ENCODE results near the gene SCN4A.

SCN4A gene

DNA sequence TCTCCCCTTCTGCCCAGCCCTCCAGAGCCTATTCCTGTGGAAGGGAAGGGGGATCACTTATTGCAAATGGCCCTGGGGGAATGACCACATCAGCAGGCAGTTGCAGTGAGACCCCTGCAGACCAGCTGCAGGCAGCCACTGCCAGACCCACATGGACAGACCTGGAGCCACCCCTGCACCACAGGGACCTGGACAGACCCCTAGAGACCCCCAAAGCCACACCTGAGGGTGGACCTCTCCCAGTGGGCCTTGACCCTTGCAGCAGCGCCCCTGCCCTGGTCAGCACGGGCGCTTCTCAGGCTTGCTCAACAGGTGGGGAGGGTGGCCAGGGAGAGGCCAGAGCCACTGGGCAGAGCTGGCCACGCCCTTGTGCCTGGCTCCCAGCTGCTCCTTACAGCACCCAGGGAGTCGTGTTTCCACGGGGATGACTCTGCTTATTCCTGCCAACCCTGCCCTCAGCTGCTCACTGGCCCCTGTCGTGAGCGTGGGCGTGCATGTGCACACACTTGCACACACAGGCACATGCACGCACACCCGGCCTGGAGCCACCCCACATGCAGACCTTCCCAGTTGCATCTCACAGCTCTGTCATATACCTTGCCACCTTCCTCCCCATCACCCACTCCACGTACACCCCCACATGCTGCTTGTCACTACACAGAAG is 1.3 kb upstream of the SCN4A start:
- TF ChIP-seq TAF1 (IDR thresholded peaks at IDR 0.05; ENCODE audit: borderline replicate concordance, insufficient read depth, low read length), result no peak

DNA sequence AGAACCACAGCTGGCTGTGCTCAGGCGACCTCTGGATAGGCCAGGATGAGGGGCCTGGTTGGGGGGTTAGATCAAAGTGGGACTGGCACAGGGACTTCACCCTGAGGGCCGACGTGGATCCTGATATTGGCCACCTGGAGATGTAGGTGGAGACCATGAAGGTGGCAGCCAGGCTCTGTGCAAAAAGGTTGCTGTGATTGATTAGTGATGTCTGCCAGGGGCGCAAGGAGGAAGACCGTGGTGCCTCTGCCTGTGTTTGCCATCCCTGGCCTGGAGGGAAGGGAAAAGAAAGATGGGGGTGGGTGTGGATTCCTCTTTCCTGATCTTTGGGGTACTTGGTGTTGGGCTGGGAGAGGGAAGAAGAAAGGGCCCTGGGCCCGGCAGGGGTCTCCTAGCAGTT is 529 bp upstream of the SCN4A start:
- no peak for TF ChIP-seq TAF1 (IDR thresholded peaks at IDR 0.05; ENCODE audit: borderline replicate concordance, insufficient read depth, low read length)
- no peak for TF ChIP-seq POLR2AphosphoS5 (IDR thresholded peaks at IDR 0.05; ENCODE audit: low read depth, low read length)
- TF ChIP-seq, protein P1, sequence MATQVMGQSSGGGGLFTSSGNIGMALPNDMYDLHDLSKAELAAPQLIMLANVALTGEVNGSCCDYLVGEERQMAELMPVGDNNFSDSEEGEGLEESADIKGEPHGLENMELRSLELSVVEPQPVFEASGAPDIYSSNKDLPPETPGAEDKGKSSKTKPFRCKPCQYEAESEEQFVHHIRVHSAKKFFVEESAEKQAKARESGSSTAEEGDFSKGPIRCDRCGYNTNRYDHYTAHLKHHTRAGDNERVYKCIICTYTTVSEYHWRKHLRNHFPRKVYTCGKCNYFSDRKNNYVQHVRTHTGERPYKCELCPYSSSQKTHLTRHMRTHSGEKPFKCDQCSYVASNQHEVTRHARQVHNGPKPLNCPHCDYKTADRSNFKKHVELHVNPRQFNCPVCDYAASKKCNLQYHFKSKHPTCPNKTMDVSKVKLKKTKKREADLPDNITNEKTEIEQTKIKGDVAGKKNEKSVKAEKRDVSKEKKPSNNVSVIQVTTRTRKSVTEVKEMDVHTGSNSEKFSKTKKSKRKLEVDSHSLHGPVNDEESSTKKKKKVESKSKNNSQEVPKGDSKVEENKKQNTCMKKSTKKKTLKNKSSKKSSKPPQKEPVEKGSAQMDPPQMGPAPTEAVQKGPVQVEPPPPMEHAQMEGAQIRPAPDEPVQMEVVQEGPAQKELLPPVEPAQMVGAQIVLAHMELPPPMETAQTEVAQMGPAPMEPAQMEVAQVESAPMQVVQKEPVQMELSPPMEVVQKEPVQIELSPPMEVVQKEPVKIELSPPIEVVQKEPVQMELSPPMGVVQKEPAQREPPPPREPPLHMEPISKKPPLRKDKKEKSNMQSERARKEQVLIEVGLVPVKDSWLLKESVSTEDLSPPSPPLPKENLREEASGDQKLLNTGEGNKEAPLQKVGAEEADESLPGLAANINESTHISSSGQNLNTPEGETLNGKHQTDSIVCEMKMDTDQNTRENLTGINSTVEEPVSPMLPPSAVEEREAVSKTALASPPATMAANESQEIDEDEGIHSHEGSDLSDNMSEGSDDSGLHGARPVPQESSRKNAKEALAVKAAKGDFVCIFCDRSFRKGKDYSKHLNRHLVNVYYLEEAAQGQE (IDR thresholded peaks at IDR 0.05; ENCODE audit: insufficient read depth in 1 of 2, low read depth in 2 of 2, low read length in 2 of 2), result no peak
- TF ChIP-seq FOXP2 (optimal IDR thresholded peaks at IDR 0.05; ENCODE audit: borderline replicate concordance, extremely low read depth, extremely low read length, insufficient read depth), result no peak
- no peak for TF ChIP-seq SIN3A (IDR thresholded peaks at IDR 0.05; ENCODE audit: borderline replicate concordance, insufficient read depth, low read length)

DNA sequence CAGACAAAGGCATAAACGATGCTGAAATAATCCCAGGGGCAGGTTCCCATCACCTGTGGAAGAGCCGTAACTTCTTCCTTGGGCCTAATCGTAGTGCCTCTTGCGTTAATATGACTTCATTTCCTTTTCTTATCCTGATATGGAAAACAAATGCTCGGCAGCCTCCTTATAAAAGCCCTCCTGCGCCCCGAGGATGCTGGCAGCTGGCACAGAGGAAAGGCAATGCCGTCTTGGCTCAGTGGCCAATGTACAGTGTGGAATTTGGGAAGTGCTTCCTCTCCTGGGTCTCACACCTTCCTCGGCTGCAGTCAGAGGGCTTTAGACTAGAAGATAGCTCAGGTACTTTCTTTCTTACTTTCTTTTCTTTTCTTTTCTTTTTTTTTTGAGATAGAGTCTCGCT is 3.4 kb downstream of the SCN4A start:
- TF ChIP-seq POLR2AphosphoS5 (IDR thresholded peaks at IDR 0.05; ENCODE audit: low read depth, low read length), result no peak
- TF ChIP-seq, protein P1 (IDR thresholded peaks at IDR 0.05; ENCODE audit: insufficient read depth in 1 of 2, low read depth in 2 of 2, low read length in 2 of 2), result no peak
- no peak for TF ChIP-seq FOXP2 (optimal IDR thresholded peaks at IDR 0.05; ENCODE audit: borderline replicate concordance, extremely low read depth, extremely low read length, insufficient read depth)
- TF ChIP-seq SIN3A (IDR thresholded peaks at IDR 0.05; ENCODE audit: borderline replicate concordance, insufficient read depth, low read length), result no peak
- no peak for TF ChIP-seq TAF1 (IDR thresholded peaks at IDR 0.05; ENCODE audit: borderline replicate concordance, insufficient read depth, low read length)

DNA sequence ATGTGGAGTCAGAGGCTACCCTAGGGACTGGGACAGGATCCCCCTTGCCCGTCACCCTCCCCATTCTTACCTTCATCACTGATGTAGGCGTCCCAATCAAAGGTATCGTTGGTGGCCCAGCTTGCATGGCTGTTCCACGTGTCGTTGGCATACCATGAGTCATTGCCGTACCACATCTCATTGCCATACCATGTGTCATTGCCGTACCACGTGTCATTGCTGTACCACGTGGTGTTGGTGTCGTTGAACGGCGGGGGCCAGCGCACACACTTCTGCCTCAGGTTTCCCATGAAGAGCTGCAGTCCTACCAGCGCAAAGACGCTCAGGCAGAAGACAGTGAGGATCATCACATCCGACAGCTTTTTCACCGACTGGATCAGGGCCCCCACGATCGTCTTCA is 4.8 kb downstream of the SCN4A start:
- TF ChIP-seq TAF1 (IDR thresholded peaks at IDR 0.05; ENCODE audit: borderline replicate concordance, insufficient read depth, low read length), result no peak

DNA sequence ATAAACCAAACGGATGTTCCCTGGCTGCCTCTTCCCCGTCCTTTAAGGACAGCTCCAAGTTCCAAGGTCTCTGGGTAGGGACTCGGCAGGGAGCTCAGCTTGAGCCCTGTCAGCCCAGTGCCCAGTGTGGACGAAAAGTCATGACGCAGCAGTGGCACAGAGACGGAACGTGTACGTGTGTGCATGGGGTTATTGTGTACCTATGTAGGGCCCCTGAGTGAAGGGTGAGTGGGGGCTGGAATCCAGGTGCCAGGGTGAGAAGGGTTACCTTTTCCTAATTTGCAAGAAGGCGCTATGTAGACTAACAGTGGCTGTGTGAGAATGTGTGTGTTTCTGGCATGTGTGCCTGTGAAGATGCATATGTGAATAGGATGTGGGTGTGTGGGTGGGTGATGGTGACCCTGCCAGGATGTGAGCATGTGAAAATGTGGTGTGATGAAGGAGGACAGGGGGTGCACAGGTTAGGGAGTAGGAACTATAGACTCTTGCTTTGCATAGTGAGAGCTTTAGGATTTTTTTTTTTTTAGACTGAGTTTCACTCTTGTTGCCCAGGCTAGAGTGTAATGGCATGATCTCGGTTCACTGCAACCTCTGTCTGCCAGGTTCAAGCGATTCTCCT is 6.0 kb downstream of the SCN4A start:
- no peak for TF ChIP-seq SIN3A (IDR thresholded peaks at IDR 0.05; ENCODE audit: borderline replicate concordance, insufficient read depth, low read length)

DNA sequence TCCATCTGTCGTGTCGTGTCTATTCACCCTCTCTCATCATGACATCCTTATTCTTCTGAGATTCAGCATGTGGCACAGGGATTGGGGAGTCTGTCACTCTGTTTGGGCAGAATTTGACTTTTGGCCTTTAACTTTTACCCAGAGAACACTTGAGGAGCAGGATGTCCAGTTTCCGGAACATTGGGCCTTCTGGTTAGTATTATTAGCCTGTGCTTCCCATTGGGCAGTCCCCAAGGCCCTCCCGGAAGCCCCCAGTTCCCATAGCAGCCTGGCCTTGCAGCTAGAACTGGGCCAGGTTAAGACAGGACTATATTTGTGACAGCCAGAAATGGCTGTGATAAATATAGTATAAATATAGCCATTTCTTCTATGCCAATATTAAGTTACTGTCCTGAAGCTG is 9.6 kb downstream of the SCN4A start:
- TF ChIP-seq, protein P1 (IDR thresholded peaks at IDR 0.05; ENCODE audit: insufficient read depth in 1 of 2, low read depth in 2 of 2, low read length in 2 of 2), result no peak
- TF ChIP-seq FOXP2 (optimal IDR thresholded peaks at IDR 0.05; ENCODE audit: borderline replicate concordance, extremely low read depth, extremely low read length, insufficient read depth) (no peak), POLR2AphosphoS5 (IDR thresholded peaks at IDR 0.05; ENCODE audit: low read depth, low read length) (no peak), TAF1 (IDR thresholded peaks at IDR 0.05; ENCODE audit: borderline replicate concordance, insufficient read depth, low read length) (no peak), SIN3A (IDR thresholded peaks at IDR 0.05; ENCODE audit: borderline replicate concordance, insufficient read depth, low read length) (no peak)

DNA sequence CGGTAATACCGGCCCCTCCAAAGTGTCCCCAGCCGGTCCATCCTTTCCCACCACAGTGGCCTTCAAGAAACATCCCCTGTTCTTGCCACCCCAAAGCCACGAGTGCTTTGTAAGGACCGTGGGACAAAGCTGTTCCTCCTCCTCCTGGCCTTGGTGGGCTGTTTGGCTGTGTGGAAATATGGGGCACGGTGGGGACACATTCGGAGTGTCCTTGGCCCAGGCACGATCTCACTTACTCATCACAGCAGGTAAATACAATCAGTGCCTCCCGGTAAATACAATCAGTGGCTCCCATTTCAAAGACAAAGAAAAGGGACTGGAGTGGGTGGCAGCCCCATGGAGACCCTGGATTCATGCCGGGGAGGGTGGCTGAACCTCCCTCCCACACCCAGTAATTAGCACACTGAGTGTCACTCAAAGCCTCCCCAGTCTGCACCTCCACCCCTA is 10.4 kb downstream of the SCN4A start:
- TF ChIP-seq POLR2AphosphoS5 (IDR thresholded peaks at IDR 0.05; ENCODE audit: low read depth, low read length) (no peak), FOXP2 (optimal IDR thresholded peaks at IDR 0.05; ENCODE audit: borderline replicate concordance, extremely low read depth, extremely low read length, insufficient read depth) (no peak)
- TF ChIP-seq, protein P1 (IDR thresholded peaks at IDR 0.05; ENCODE audit: insufficient read depth in 1 of 2, low read depth in 2 of 2, low read length in 2 of 2), result no peak

Data from PFSK-1 (cell line).